Heart right ventricle (tissue), 16 donors: ENCODE measurements around the gene TNPO2. TPM values are rescaled to one million over a fixed set of nuclear protein-coding genes. Genes with fewer than 3 reads are reported as not detected.

Experiments
- ATAC-seq, 8 donors: fragments of 200-7000 bp; cut with Tn5 transposase; one replicate each; pipeline ENCODE4 v1.9.1; 2020; ENCODE audit warnings: mild to moderate bottlenecking in 8 of 8, moderate library complexity in 8 of 8, moderate number of reproducible peaks in 1 of 8
- DNase-seq, 2 donors: peaks; one replicate each; pipeline ENCODE4 v3.0.0-alpha.2; 2020
- H3K27ac ChIP-seq, 10 donors: fragments of 200-600 bp; sonication (generic) in 2 of 10; one replicate each; pipeline versions ENCODE4 v1.5.0 to v1.8.0; 2020 to 2022; ENCODE audit warnings: mild to moderate bottlenecking in 3 of 10
- H3K27me3 ChIP-seq, 7 donors: fragments of 200-600 bp; one replicate each; pipeline ENCODE4 v1.8.0; 2021 to 2022; ENCODE audit warnings: mild to moderate bottlenecking in 2 of 7
- H3K36me3 ChIP-seq, 9 donors: fragments of 200-600 bp; sonication (generic) in 1 of 9; one replicate each; pipeline versions ENCODE4 v1.5.0 to v1.8.0; 2020 to 2022; ENCODE audit warnings: mild to moderate bottlenecking in 2 of 9
- H3K4me1 ChIP-seq, 9 donors: fragments of 200-600 bp; sonication (generic) in 1 of 9; one replicate each; pipeline versions ENCODE4 v1.5.0 to v1.8.0; 2020 to 2022; ENCODE audit warnings: mild to moderate bottlenecking in 4 of 9
- H3K4me3 ChIP-seq, 10 donors: fragments of 200-600 bp; sonication (generic) in 2 of 10; one replicate each; pipeline versions ENCODE4 v1.5.0 to v1.8.0; 2020 to 2022; ENCODE audit warnings: mild to moderate bottlenecking in 7 of 10, moderate library complexity in 2 of 10
- H3K9me3 ChIP-seq, 11 donors: fragments of 200-600 bp in 10 of 11; sonication (generic) in 2 of 11; one replicate each; pipeline versions ENCODE4 v1.5.0 to v1.8.0; 2013 to 2022; ENCODE audit warnings: mild to moderate bottlenecking in 2 of 11, control low read depth in 1 of 11, moderate library complexity in 1 of 11
- WGBS, 2 donors: extraction: QIAGEN DNeasy Blood & Tissue Kit; methylation state at CpG; one replicate each; pipeline ENCODE4 v1.1.7; 2013; ENCODE audit warnings: inconsistent platforms in 1 of 2; 5-methylcytosine and 5-hydroxymethylcytosine counted together
- intact Hi-C, 10 donors: fragments of 100-400 bp; cut with DNase I; formaldehyde crosslinking; loops; one replicate each; pipeline versions ENCODE4 v1.11.1 to v1.14.2; 2022
- polyA plus RNA-seq, 2 donors: library from polyadenylated mRNA; stranded (reverse); fragments of 200-250 nt; gene quantifications; one replicate each; pipeline ENCODE4 v1.2.3, GENCODE V29; 2013
- total RNA-seq, 10 donors: library from RNA; stranded (reverse); fragmentation: NEBNext Ultra II Directional in 3 of 10; extraction: Animal tissue kit (Norgen Biotek cat#: 25700) in 3 of 10; gene quantifications; one replicate each; pipeline versions ENCODE4 v1.2.1 to v1.2.4, GENCODE V29; 2021 to 2023
- TF ChIP-seq, protein P1 (sequence below), 9 donors: fragments of 200-600 bp; sonication (generic) in 2 of 9; IDR thresholded peaks; one replicate each; pipeline versions ENCODE4 v1.5.0 to v1.8.0; 2021 to 2022; ENCODE audit warnings: antibody characterized with exemption in 9 of 9, mild to moderate bottlenecking in 5 of 9, moderate library complexity in 1 of 9
- donor health status: Arrhythmogenic right ventricular cardiomyopathy.
- donor health status: ischemic (EF 13 %, LVEDD 7.1; RV severe dilation, severe dysfunction).
- donor health status: healthy with polysubstance abuse.
- donor health status: DM: no; HTN: yes; CAD: no.
- donor health status: DM: no; HTN: no; CAD: no.
- donor health status: ischemic (EF 25% LVEDD 6.9; RV normal size, moderate dysfunction).
- donor health status: ischemic (EF 25% LVEDD 5.7; RV mildly dilated, moderate dysfunction).
- donor health status: healthy.
- donor health status: DM: yes; HTN: yes; CAD: no.
- donor health status: Ischemic cardiomyopathy.
- donor health status: ischemic (EF 35%, LVEDD 5.7; RV mildly dilated, moderate dysfunction).
- donor health status: nonischemic (EF 11% LVEDD 7.7; RV severe dilation, severe dysfunction).
- donor health status: DM: yes; HTN: yes; CAD: no.
- donor health status: PGD.
- donor health status: ischemic (EF 29% LVEDD 5.4; RV normal size, mild dysfunction).
- donor health status: nonischemic (EF 23%, LVEDD 6.1; RV moderate dilation, normal function).

Gene TNPO2
- total and polyA plus RNA-seq, 12 donors = 17.3 to 51.1 (median 40.7) TPM

DNA sequence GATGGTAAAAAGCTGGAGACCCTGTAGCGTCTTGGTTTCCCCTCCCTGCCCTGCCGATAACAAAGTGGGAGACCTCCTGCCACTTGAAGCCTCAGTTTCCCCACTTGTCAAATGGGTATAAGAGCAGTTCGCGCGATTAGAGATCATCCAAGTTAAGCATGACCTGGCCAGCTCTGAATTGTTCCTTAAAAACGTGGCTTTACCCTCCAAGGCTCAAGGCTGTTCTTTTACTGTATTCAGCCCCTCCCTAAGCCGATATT is 421 bp downstream of the TNPO2 start:
- Histone ChIP-seq H3K36me3 (peaks cover 0 to 22% (median 7%) of the 10 kb centered on the region in 9 donors), H3K27ac (peak overlapping the region in 9 of 10 donors; percentile 91 to 97 (median 95)), H3K9me3 (no peaks in the 10 kb centered on the region), H3K27me3 (no peaks in the 10 kb centered on the region), H3K4me1 (peaks cover 7 to 50% (median 34%) of the 10 kb centered on the region in 9 donors), H3K4me3 (peak overlapping the region; percentile 40 to 83 (median 70))
- intact Hi-C loops = loop anchor here in 3 of 10 donors (2.0 to 5.0 kb wide), 3 partner anchors 13 to 69 kb away; partner anchors contain the start of genes DHPS (in 1 of the 3), GET3 (in 1 of the 3) and JUNB (in 1 of the 3)
- TF ChIP-seq, protein P1, sequence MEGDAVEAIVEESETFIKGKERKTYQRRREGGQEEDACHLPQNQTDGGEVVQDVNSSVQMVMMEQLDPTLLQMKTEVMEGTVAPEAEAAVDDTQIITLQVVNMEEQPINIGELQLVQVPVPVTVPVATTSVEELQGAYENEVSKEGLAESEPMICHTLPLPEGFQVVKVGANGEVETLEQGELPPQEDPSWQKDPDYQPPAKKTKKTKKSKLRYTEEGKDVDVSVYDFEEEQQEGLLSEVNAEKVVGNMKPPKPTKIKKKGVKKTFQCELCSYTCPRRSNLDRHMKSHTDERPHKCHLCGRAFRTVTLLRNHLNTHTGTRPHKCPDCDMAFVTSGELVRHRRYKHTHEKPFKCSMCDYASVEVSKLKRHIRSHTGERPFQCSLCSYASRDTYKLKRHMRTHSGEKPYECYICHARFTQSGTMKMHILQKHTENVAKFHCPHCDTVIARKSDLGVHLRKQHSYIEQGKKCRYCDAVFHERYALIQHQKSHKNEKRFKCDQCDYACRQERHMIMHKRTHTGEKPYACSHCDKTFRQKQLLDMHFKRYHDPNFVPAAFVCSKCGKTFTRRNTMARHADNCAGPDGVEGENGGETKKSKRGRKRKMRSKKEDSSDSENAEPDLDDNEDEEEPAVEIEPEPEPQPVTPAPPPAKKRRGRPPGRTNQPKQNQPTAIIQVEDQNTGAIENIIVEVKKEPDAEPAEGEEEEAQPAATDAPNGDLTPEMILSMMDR (IDR thresholded peaks at IDR 0.05) = no peak
- no peak for ATAC-seq
- DNase-seq = no peak
- WGBS, 2 donors = 3 to 4% methylated on average over 7 of the region's 7 CpGs

DNA sequence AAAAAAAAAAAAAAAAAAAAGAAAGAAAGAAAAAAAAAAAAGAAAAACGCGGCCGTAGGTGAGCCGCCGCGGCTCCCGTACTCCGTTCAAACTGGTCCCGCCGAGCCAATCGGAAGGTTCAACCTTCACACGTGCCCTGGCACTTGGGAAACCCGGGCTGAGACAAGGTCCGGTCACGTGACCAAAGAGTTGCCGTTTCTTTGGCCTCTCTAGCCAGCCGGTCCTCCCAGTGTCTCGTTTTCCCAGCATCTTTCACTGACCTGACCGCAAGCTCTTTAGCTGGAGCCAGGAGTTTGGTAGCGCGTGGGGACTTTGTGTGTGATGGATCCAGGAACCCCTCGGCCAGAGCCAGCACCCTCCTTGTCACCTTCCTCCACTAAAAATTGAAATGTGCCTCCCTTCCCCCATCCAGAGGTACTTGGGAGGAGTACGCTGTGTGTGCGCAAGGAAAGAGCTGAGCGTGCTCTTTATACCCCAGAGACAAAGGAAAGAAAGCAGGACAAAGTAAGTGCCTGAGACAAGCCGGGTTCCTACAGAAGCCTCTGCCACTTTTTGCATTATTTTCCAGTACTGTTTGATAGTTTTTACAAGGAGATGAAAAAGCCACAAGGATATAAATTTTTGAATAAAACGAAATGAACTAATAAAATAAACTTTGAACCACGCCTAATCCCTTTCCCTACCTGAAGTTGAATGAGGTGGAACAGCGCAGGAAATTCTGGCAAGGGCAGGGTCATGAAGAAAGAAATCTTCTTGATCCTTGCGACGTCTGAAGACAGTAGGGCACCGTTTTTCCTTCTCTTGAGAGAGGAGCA is 959 bp downstream of the TNPO2 start:
- TF ChIP-seq, protein P1 (IDR thresholded peaks at IDR 0.05) = no peak
- WGBS, 2 donors = 0 to 1% methylated on average over 32 of the region's 32 CpGs
- Histone ChIP-seq H3K27me3 (no peaks in the 10 kb centered on the region), H3K4me3 (peak overlapping the region; percentile 58 to 83 (median 70)), H3K36me3 (peaks cover 0 to 22% (median 8%) of the 10 kb centered on the region in 9 donors), H3K27ac (peak overlapping the region; percentile 89 to 97 (median 94)), H3K9me3 (no peaks in the 10 kb centered on the region), H3K4me1 (peaks cover 7 to 50% (median 34%) of the 10 kb centered on the region in 9 donors)
- ATAC-seq = peak; percentile 87 to 97 (median 94)
- peak; percentile 93 to 99 for DNase-seq
- intact Hi-C loops = loop anchor here in 4 of 10 donors (1.0 to 5.0 kb wide), 4 partner anchors 12 to 70 kb away; partner anchors contain the start of genes DHPS (in 1 of the 4), GET3 (in 1 of the 4), JUNB (in 1 of the 4) and TRIR (in 1 of the 4)

DNA sequence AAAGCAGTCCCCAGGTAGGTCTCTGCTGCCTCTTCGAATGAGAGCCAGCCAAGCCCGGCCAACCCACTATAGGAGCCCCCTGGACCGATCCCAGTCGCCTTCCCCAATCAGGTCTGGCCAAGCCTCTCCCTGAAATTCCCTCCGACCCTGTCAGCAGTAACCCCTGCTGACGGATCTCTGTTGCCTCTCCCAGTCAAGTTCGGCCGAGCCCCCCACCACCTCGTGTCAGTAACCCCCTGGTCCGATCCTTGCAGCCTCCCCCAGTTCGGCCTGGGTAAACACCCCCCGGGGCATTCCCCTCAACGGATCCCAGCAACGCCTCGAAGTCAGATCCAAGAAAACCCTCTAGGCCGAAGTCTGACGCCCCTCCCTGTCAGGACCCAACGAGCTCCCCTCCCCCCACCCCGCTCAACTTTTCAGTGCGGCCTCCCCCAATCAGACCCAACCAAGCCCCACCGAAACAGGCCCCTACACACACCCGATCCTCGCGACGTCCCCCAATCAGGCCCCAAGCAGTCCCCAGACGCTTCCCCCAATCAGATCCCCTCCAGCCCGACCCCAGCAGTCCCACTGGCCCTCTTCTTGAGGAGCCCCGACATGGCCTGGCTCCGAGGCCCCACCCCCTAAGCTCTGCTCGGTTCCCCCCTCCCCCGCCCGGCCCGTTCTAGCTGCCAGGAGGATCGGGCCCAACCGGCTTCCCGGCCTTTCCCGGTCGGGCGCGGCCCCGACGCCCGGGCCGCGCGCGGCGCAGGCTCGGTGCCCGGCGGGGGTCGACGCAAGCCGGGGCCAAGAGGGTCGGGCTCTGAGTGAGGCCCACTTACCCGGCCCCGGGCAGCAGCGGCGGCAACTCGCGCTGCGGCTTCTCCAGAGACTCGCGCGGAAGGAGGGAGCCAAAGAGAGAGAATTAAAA is 1.8 kb downstream of the TNPO2 start:
- peak overlapping the region; percentile 58 to 83 (median 70) for H3K4me3 ChIP-seq
- TF ChIP-seq, protein P1 (IDR thresholded peaks at IDR 0.05) = no peak
- intact Hi-C loops = loop anchor here in 4 of 10 donors (1.0 to 5.0 kb wide), 4 partner anchors 12 to 70 kb away; partner anchors contain the start of genes DHPS (in 1 of the 4), GET3 (in 1 of the 4), JUNB (in 1 of the 4) and TRIR (in 1 of the 4)

More for the DNA sequence above, 1.8 kb downstream of the TNPO2 start:
- 1% methylated on average over 64 to 65 of the region's 65 CpGs for WGBS, 2 donors
- Histone ChIP-seq H3K9me3 (no peaks in the 10 kb centered on the region), H3K27me3 (no peaks in the 10 kb centered on the region), H3K36me3 (peaks cover 0 to 26% (median 8%) of the 10 kb centered on the region in 9 donors), H3K27ac (peak overlapping the region; percentile 89 to 97 (median 94)), H3K4me1 (peaks cover 7 to 50% (median 34%) of the 10 kb centered on the region in 9 donors)
- DNase-seq = peak; percentile 62 to 68
- peak; percentile 36 to 72 (median 54) for ATAC-seq
